ENCODE measurements around the gene ETV6.

Gene ETV6

GRCh38 chr12:11805680-11806079 lies 156.2 kb downstream of the ETV6 start:
- no peak for DNase-seq (ENCODE audit: low read depth)

GRCh38 chr12:11807458-11807857 lies 158.0 kb downstream of the ETV6 start:
- DNase-seq (ENCODE audit: low read depth) = no peak

GRCh38 chr12:11808931-11809330 lies 159.5 kb downstream of the ETV6 start:
- DNase-seq (ENCODE audit: low read depth) = no peak

GRCh38 chr12:11810206-11810545 lies 160.7 kb downstream of the ETV6 start:
- no peak for DNase-seq (ENCODE audit: low read depth)

GRCh38 chr12:11811008-11811407 lies 161.5 kb downstream of the ETV6 start:
- DNase-seq (ENCODE audit: low read depth) = no peak

GRCh38 chr12:11812241-11812585 lies 162.7 kb downstream of the ETV6 start:
- DNase-seq (ENCODE audit: low read depth) = no peak

GRCh38 chr12:11812586-11813437 lies 163.3 kb downstream of the ETV6 start:
- DNase-seq (ENCODE audit: low read depth) = no peak

- DNase-seq (ENCODE audit: low read depth) = no peak
Measured at GRCh38 chr12:11813438-11813813, 164.0 kb downstream of the ETV6 start.

- DNase-seq (ENCODE audit: low read depth) = no peak
Measured at GRCh38 chr12:11814374-11814773, 164.9 kb downstream of the ETV6 start.

GRCh38 chr12:11815397-11815796 lies 165.9 kb downstream of the ETV6 start:
- DNase-seq (ENCODE audit: low read depth) = no peak

GRCh38 chr12:11819643-11820042 lies 170.2 kb downstream of the ETV6 start:
- DNase-seq (ENCODE audit: low read depth) = no peak

- DNase-seq (ENCODE audit: low read depth) = no peak
Measured at GRCh38 chr12:11820476-11820875, 171.0 kb downstream of the ETV6 start.

GRCh38 chr12:11821386-11822080 lies 172.1 kb downstream of the ETV6 start:
- no peak for DNase-seq (ENCODE audit: low read depth)

- peak; percentile 24 for DNase-seq (ENCODE audit: low read depth)
Measured at GRCh38 chr12:11822081-11822834, 172.8 kb downstream of the ETV6 start.

- DNase-seq (ENCODE audit: low read depth) = no peak
Measured at GRCh38 chr12:11823043-11823442, 173.6 kb downstream of the ETV6 start.

GRCh38 chr12:11823593-11823992 lies 174.1 kb downstream of the ETV6 start:
- no peak for DNase-seq (ENCODE audit: low read depth)

- no peak for DNase-seq (ENCODE audit: low read depth)
Measured at GRCh38 chr12:11824069-11824468, 174.6 kb downstream of the ETV6 start.

- DNase-seq (ENCODE audit: low read depth) = no peak
Measured at GRCh38 chr12:11824736-11825135, 175.3 kb downstream of the ETV6 start.

- no peak for DNase-seq (ENCODE audit: low read depth)
Measured at GRCh38 chr12:11825278-11825677, 175.8 kb downstream of the ETV6 start.

- no peak for DNase-seq (ENCODE audit: low read depth)
Measured at GRCh38 chr12:11826574-11826973, 177.1 kb downstream of the ETV6 start.

- no peak for DNase-seq (ENCODE audit: low read depth)
Measured at GRCh38 chr12:11827091-11828061, 177.9 kb downstream of the ETV6 start.

- DNase-seq (ENCODE audit: low read depth) = no peak
Measured at GRCh38 chr12:11829764-11830194, 180.3 kb downstream of the ETV6 start.

Data from stimulated activated CD8-positive, alpha-beta memory T cell treated with anti-CD3 and anti-CD28 coated beads, Interleukin-4, amount 100 ng/mL, for 24 hours (primary cell).